ENCODE results near the gene EPB41L2. TPM values are rescaled to one million over a fixed set of nuclear protein-coding genes. Genes with fewer than 3 reads are reported as not detected.

The EPB41L2 gene
- total RNA-seq = 44.8 and 103 TPM in 2 replicates

DNA sequence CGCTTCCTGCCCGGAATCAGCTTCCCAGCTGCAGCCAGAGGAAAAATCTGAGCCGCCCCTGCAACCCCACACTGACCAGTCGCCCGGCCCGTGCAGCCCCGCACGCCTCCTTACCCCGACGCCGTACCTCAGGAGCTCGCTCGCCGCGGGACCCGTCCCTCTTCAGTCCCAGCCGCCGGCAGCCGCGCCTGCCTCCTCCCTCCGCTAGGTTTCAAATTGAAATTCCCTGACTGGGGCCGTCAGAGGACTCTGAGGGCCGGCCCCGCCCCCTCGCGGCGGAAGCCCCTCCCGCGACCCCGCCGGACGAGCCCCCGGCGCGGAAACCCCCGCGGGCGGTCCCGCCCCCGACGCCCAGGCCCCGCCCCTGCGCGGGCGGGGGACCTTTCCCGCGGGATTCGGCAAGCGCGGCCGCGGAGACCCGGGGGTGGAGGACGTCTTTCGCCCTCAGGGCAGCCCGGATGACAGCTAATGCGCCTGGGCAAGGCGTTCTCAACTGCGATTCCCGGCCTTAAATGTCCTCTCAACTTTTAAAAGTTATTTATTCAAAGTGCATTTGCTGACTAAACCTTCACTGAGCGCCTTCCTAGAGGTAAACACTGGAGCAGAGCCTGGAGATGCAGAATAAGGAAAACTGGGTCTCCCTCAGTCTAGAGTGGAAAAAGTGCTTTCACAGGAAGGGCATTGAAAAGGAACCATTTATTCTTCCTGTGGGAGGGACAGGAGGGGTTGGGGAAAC is at the start of gene EPB41L2:
Gene EPB41L2, minus strand, starts transcription at position 218 of the 736 bp plus-strand sequence. CDS start 106,760 bp downstream, outside the sequence.

DNA sequence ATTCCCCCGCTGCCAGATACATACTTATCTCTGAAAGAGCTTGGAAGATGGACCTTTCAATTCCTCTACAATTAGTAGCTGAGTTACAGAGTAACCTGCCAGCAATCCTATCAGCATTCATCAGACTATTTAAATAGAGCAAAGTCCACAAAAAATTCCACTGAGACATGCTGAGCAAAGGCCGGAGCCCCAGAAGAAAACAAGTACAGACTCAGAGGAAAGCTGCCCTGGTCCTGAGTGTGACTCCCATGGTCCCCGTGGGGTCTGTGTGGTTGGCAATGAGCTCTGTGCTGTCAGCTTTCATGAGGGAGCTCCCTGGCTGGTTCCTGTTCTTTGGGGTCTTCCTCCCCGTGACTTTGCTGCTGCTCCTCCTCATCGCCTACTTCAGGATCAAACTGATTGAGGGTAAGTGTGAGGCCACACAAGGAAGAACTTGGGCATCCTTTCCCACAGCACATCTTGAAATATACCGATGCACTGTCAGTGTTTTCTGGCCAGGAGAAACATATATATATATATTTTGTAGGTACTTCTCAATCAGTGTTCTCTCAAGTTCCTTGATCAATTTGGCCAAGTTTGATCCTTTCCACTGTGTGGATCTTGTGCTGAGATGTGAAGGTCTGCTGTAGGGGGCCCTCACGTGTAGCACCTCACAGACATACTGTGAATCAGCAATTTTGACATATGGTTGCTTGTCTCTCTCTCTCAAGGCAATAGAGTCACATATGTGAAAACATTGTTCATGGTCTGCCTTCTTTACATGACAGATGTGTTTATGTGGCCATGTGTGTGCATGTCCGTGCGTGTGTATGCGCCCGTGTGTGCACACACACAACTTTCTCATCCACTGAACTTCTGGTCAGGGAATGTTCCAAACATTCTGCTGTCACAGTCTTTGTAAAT is 235.5 kb downstream of the EPB41L2 start, which contains the start of gene SMLR1:
Gene SMLR1, plus strand, starts transcription at position 160 of the 903 bp plus-strand sequence. Its CDS starts 8 bp downstream, at position 168.

Other genes with a start within 250 kb of the EPB41L2 start
- gene SMLR1, start 235.8 kb downstream of the EPB41L2 start, total RNA-seq = not detected in 2 replicates
- 1.6 and 2.1 TPM in 2 replicates for gene AKAP7, start 72.2 kb upstream of the EPB41L2 start, total RNA-seq